Ishikawa (cell line): ENCODE measurements around the gene PARD3.

Experiments
- CEBPB ChIP-seq: IDR thresholded peaks from 2 replicates; pipeline ENCODE4 v1.6.1; 2012
- CREB1 ChIP-seq: IDR thresholded peaks from 2 replicates; pipeline ENCODE4 v1.6.1; 2012; ENCODE audit warnings: low read depth
- EGR1 ChIP-seq: IDR thresholded peaks from 2 replicates; pipeline ENCODE4 v1.6.1; 2012
- EP300 ChIP-seq: IDR thresholded peaks from 2 replicates; pipeline ENCODE4 v1.6.1; 2012; ENCODE audit warnings: borderline replicate concordance
- FOXM1 ChIP-seq: IDR thresholded peaks from 2 replicates; pipeline ENCODE4 v1.6.1; 2012; ENCODE audit warnings: low read depth, borderline replicate concordance
- NFIC ChIP-seq: IDR thresholded peaks from 2 replicates; pipeline ENCODE4 v1.6.1; 2012
- RAD21 ChIP-seq: IDR thresholded peaks from 2 replicates; pipeline ENCODE4 v1.6.1; 2012; ENCODE audit warnings: low read depth
- REST ChIP-seq: IDR thresholded peaks from 2 replicates; pipeline ENCODE4 v1.6.1; 2012; ENCODE audit warnings: low read depth, mild to moderate bottlenecking
- TAF1 ChIP-seq: IDR thresholded peaks from 2 replicates; pipeline ENCODE4 v1.6.1; 2012; ENCODE audit warnings: low read depth, mild to moderate bottlenecking
- TCF12 ChIP-seq: IDR thresholded peaks from 2 replicates; pipeline ENCODE4 v1.6.1; 2012; ENCODE audit warnings: low read depth
- TEAD4 ChIP-seq: IDR thresholded peaks from 2 replicates; pipeline ENCODE4 v1.6.1; 2012
- USF1 ChIP-seq: IDR thresholded peaks from 2 replicates; pipeline ENCODE4 v1.6.1; 2012
- YY1 ChIP-seq: IDR thresholded peaks from 2 replicates; pipeline ENCODE4 v1.6.1; 2012; ENCODE audit warnings: low read depth
- ZBTB7A ChIP-seq: IDR thresholded peaks from 2 replicates; pipeline ENCODE4 v1.6.1; 2012; ENCODE audit warnings: low read depth
- TF ChIP-seq, protein P1 (sequence below): IDR thresholded peaks from 2 replicates; pipeline ENCODE4 v1.6.1; 2012

PARD3 gene

GRCh38 chr10:34633374-34633773, 181.7 kb downstream of the PARD3 start:
- TF ChIP-seq REST: no peak
- TF ChIP-seq CREB1: no peak
- TF ChIP-seq EP300: no peak
- no peak for TF ChIP-seq FOXM1
- no peak for TF ChIP-seq ZBTB7A
- no peak for TF ChIP-seq TEAD4
- TF ChIP-seq TAF1: no peak
- no peak for TF ChIP-seq TCF12
- TF ChIP-seq YY1: no peak
- no peak for TF ChIP-seq CEBPB
- TF ChIP-seq RAD21: no peak
- TF ChIP-seq NFIC: no peak
- TF ChIP-seq EGR1: no peak
- TF ChIP-seq, protein P1, sequence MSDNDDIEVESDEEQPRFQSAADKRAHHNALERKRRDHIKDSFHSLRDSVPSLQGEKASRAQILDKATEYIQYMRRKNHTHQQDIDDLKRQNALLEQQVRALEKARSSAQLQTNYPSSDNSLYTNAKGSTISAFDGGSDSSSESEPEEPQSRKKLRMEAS: no peak

DNA sequence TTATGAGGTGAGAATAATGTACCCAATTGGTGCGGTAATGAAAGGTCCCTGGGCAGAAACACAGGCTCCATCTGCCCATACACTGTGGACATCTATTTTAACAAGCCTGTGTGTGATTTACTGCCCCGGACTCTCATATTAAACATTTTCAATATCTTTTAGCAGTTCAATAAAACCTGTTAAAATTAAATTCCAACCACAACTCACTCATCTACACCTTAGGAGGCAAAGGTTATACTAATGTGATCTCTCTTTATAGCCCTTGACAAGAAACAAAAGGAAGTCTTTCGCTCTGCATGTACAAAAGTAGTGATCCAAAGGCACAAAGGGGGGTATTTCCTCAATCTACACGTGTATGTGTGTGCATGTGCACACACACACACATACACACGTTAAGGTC, 186.0 kb downstream of the PARD3 start:
- TF ChIP-seq YY1 (no peak), FOXM1 (no peak), EGR1 (no peak), CREB1 (no peak), USF1 (no peak), CEBPB (no peak), TEAD4 (no peak), NFIC (no peak), ZBTB7A (no peak), RAD21 (no peak), TAF1 (no peak), TCF12 (no peak), REST (no peak), EP300 (no peak)
- TF ChIP-seq, protein P1: no peak

DNA sequence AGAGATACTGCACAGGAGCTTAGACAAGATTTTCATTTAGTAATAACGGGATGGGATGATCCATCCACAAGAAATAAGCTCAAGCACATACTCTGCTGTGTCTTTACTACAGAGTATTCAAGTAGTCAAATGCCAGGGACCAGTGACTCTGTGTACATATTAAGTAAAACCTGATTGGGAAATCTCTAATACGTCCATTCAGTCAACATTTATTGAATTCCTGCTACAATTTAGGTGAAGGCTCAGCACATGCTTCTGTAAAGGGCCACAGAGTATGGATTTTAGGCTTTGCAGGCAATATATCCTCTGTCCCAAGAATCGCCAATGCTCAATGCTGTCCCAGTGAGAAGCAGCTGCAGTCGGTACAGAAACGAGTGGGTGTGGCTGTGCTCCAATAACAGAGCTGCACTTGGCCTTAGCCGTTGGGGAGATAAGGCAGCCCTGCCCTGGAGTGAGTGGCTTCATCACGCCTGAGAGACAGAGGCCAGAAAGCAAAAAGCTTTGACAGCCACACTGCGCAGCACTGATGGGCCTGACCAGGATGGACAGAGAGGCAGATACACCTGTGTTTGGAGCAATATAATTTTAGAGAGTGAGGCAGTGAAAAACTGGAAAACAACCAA, 186.8 kb downstream of the PARD3 start:
- TF ChIP-seq TEAD4 (no peak), TCF12 (no peak), TAF1 (no peak), ZBTB7A (no peak), FOXM1 (no peak), EP300 (no peak), EGR1 (no peak)

- TF ChIP-seq CREB1: no peak
- no peak for TF ChIP-seq RAD21
- no peak for TF ChIP-seq CEBPB
- no peak for TF ChIP-seq TEAD4
- no peak for TF ChIP-seq REST
- no peak for TF ChIP-seq NFIC
- no peak for TF ChIP-seq ZBTB7A
- no peak for TF ChIP-seq EP300
- TF ChIP-seq TAF1: no peak
- no peak for TF ChIP-seq YY1
- no peak for TF ChIP-seq TCF12
- TF ChIP-seq, protein P1: no peak
- no peak for TF ChIP-seq USF1
- TF ChIP-seq EGR1: no peak
- TF ChIP-seq FOXM1: no peak
Measured at GRCh38 chr10:34627741-34628140, 187.4 kb downstream of the PARD3 start.

DNA sequence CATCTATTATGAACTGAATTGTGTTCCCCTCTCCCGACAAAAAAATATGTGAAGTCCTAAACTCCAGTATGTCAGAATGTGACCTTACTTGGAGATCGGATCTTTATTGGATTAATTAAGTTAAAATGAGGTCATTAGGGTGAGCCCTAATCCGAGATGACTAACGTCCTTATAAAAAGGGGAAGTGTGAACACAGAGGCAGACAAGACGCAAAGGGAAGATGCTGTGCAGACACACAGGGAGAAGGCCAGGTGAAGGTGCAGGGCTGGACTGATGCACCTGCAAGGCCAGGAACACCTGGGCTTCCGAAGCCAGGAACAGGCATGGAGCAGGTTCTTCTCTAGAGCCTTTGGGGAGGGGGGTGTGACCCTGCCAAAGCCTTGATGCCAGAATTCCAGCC, 187.8 kb downstream of the PARD3 start:
- no peak for TF ChIP-seq ZBTB7A
- no peak for TF ChIP-seq EGR1
- TF ChIP-seq FOXM1: no peak
- no peak for TF ChIP-seq EP300
- no peak for TF ChIP-seq NFIC
- no peak for TF ChIP-seq RAD21
- TF ChIP-seq, protein P1: no peak
- no peak for TF ChIP-seq TCF12
